IMR-90 (cell line): ENCODE results near the gene RAET1E. TPM values are rescaled to one million over a fixed set of nuclear protein-coding genes. Genes with fewer than 3 reads are reported as not detected.
"Not testable (repeated sequence)": the region's sequence is repeated elsewhere in the genome, so short reads cannot be mapped to it uniquely, and the experiment has no call there.

Source experiments
- ATAC-seq: fragments of 200-7000 bp; cut with Tn5 transposase; 2 replicates; pipeline ENCODE4 v1.9.1; 2020; ENCODE audit warnings: low read depth, mild to moderate bottlenecking, moderate library complexity
- BruUV-seq: library from RNA; stranded (reverse); fragments of 400-500 nt; replicated peaks from 2 replicates; lab custom pipeline; 2021; lab: Mats Ljungman, UMichigan
- CTCF ChIA-PET: fragments of 300-600 bp; formaldehyde crosslinking; extraction: SDS; loops from one replicate; lab custom pipeline; 2021; ENCODE audit warnings: antibody characterized with exemption; lab: Yijun Ruan, JAX
- POLR2A ChIA-PET: fragments of 300-600 bp; sonication (Branson Sonifier 250); formaldehyde crosslinking; loops from one replicate; lab custom pipeline; 2022; ENCODE audit warnings: antibody characterized with exemption; ENCODE audit not compliant: unreplicated experiment; lab: Charles Lee
- DNase-seq: peaks from one replicate; pipeline ENCODE4 v3.0.0; 2013
- H2AFZ ChIP-seq: replicated peaks from 2 replicates; pipeline ENCODE3; 2013; ENCODE audit warnings: low read length, mild to moderate bottlenecking; ENCODE audit not compliant: poor library complexity
- H2AK5ac ChIP-seq: 2 replicates; pipeline ENCODE4 v1.6.1; 2013; ENCODE audit warnings: low read depth, low read length, inconsistent platforms
- H2AK9ac ChIP-seq: replicated peaks from 2 replicates; pipeline ENCODE3; 2013; ENCODE audit warnings: mild to moderate bottlenecking, low read depth, low read length, moderate library complexity; ENCODE audit not compliant: poor library complexity
- H2BK120ac ChIP-seq: 2 replicates; pipeline ENCODE4 v1.6.1; 2013; ENCODE audit warnings: low read depth, low read length, inconsistent platforms
- H2BK15ac ChIP-seq: 3 replicates; pipeline ENCODE4 v1.6.1; 2013; ENCODE audit warnings: low read depth, low read length, inconsistent platforms
- H2BK20ac ChIP-seq: 2 replicates; pipeline ENCODE4 v1.6.1; 2013; ENCODE audit warnings: low read depth, mild to moderate bottlenecking, inconsistent platforms, low read length, moderate library complexity
- H2BK5ac ChIP-seq: 2 replicates; pipeline ENCODE4 v1.6.1; 2013; ENCODE audit warnings: mild to moderate bottlenecking, low read depth, low read length, inconsistent platforms; ENCODE audit not compliant: poor library complexity, severe bottlenecking
- H3K14ac ChIP-seq: replicated peaks from 2 replicates; pipeline ENCODE4 v1.6.1; 2013; ENCODE audit warnings: low read depth, low read length, inconsistent platforms
- H3K18ac ChIP-seq: 2 replicates; pipeline ENCODE4 v1.6.1; 2013; ENCODE audit warnings: low read depth, low read length, control low read depth
- H3K23ac ChIP-seq: 2 replicates; pipeline ENCODE4 v1.6.1; 2013; ENCODE audit warnings: low read depth, low read length, inconsistent platforms
- H3K27ac ChIP-seq: 2 replicates; pipeline ENCODE4 v1.5.1; 2013; ENCODE audit warnings: mild to moderate bottlenecking, control low read depth, low read length; ENCODE audit not compliant: insufficient read depth
- H3K27me3 ChIP-seq: 2 replicates; pipeline ENCODE4 v1.6.1; 2013; ENCODE audit warnings: low read length; ENCODE audit not compliant: control insufficient read depth, insufficient read depth
- H3K36me3 ChIP-seq: 2 replicates; pipeline ENCODE4 v1.6.1; 2013; ENCODE audit warnings: low read length, mixed read lengths; ENCODE audit not compliant: control insufficient read depth, insufficient read depth
- H3K4ac ChIP-seq: 2 replicates; pipeline ENCODE4 v1.6.1; 2013; ENCODE audit warnings: low read depth, low read length, inconsistent platforms
- H3K4me1 ChIP-seq: 2 replicates; pipeline ENCODE4 v1.6.1; 2013; ENCODE audit warnings: low read length, mixed read lengths; ENCODE audit not compliant: control insufficient read depth, insufficient read depth
- H3K4me2 ChIP-seq: 2 replicates; pipeline ENCODE4 v1.6.1; 2013; ENCODE audit warnings: low read depth, mild to moderate bottlenecking, control low read depth, low read length, moderate library complexity
- H3K4me3 ChIP-seq: 2 replicates; pipeline ENCODE4 v1.5.1; 2013; ENCODE audit warnings: low read depth, mild to moderate bottlenecking, control low read depth, low read length, moderate library complexity; ENCODE audit not compliant: insufficient read depth
- H3K56ac ChIP-seq: 2 replicates; pipeline ENCODE4 v1.6.1; 2013; ENCODE audit warnings: low read length, inconsistent platforms; ENCODE audit not compliant: insufficient read depth; ENCODE audit errors: extremely low read depth
- H3K79me1 ChIP-seq, 2 experiments: 2 replicates each; pipeline ENCODE4 v1.6.1; 2013; ENCODE audit warnings: low read length in 2 of 2, inconsistent platforms in 1 of 2, low read depth in 1 of 2
- H3K9ac ChIP-seq: 2 replicates; pipeline ENCODE4 v1.6.1; 2013; ENCODE audit warnings: low read depth, low read length, control low read depth
- H3K9me1 ChIP-seq: 2 replicates; pipeline ENCODE4 v1.6.1; 2013; ENCODE audit warnings: low read length, inconsistent platforms; ENCODE audit not compliant: insufficient read depth
- H3K9me3 ChIP-seq: 2 replicates; pipeline ENCODE4 v1.6.1; 2013; ENCODE audit warnings: low read length; ENCODE audit not compliant: control insufficient read depth, insufficient read depth
- H4K20me1 ChIP-seq: 2 replicates; pipeline ENCODE4 v1.6.1; 2013; ENCODE audit warnings: low read length, inconsistent platforms; ENCODE audit not compliant: insufficient read depth
- H4K5ac ChIP-seq: 2 replicates; pipeline ENCODE4 v1.6.1; 2013; ENCODE audit warnings: mild to moderate bottlenecking, low read depth, low read length, control low read depth
- H4K8ac ChIP-seq, 2 experiments: 2 replicates each; pipeline ENCODE4 v1.6.1; 2013; ENCODE audit warnings: low read depth in 2 of 2, low read length in 2 of 2, control low read depth in 1 of 2, inconsistent platforms in 1 of 2
- H4K91ac ChIP-seq: 2 replicates; pipeline ENCODE4 v1.6.1; 2013; ENCODE audit warnings: low read depth, low read length, inconsistent platforms; ENCODE audit not compliant: insufficient read depth
- WGBS, 2 experiments: methylation state at CpG; one replicate each; pipeline versions ENCODE4 v1.1.5 to v1.1.7; 2013; ENCODE audit warnings: missing lambda C conversion rate in 2 of 2; ENCODE audit not compliant: insufficient read length in 1 of 2; ENCODE audit errors: extremely low coverage in 2 of 2; 5-methylcytosine and 5-hydroxymethylcytosine counted together
- dilution Hi-C: fragments of 300-500 bp; cut with HindIII; formaldehyde crosslinking; loops from one replicate; pipeline ENCODE4 v1.14.3; 2018; ENCODE audit warnings: low sequenced_read_pairs; ENCODE audit not compliant: unreplicated experiment
- in situ Hi-C: fragments of 300-500 bp; cut with MboI; formaldehyde crosslinking; loops from 3 replicates; pipeline ENCODE4 v1.14.3; 2019; ENCODE audit warnings: low sequenced_read_pairs, inconsistent platforms, mixed read lengths
- intact Hi-C: fragments of 100-400 bp; cut with micrococcal nuclease; formaldehyde crosslinking; loops from 2 replicates; pipeline ENCODE4 v1.10.0; 2022
- polyA plus RNA-seq, 3 experiments: library from polyadenylated mRNA; depleted of rRNA; stranded (reverse); fragments of >200 nt; gene quantifications; 2 replicates each; pipeline ENCODE4 v1.2.3, GENCODE V29; 2012; ENCODE audit warnings: low replicate concordance in 1 of 3
- total RNA-seq: library from RNA; depleted of rRNA; stranded (reverse); fragments of >200 nt; gene quantifications from 2 replicates; pipeline ENCODE4 v1.2.3, GENCODE V29; 2012

RAET1E gene
- total and polyA plus RNA-seq, 2 of the 4 experiments (the other 2 are of a cell fraction), result not detected

DNA sequence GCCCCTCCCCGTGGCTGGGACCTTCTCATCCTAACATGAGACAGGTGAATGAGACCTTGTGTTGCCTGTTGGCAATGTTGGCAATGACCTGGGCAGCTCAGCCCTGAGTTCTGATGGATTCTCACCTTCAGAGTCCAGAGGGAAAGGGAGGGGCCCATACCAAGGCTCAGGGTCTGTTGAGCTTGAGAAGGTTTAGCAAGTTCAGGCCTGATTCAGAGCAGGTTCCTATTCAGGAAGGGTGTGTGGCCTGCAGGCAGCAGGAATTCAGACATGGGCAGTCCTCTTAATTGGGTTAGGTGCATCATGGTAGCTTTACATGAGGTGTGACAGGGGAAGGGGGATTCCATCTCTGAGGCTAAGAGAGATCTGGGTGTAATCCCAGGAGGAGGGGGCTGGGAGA, 49.6 kb upstream of the RAET1E start:
- H4K91ac ChIP-seq, CTCF ChIA-PET, H3K4me2 ChIP-seq, H3K56ac ChIP-seq, ATAC-seq, H3K79me1 ChIP-seq, H3K23ac ChIP-seq, intact Hi-C loops, H3K4me3 ChIP-seq, dilution Hi-C loops, H2BK120ac ChIP-seq, H2BK20ac ChIP-seq, H3K9me3 ChIP-seq, H4K20me1 ChIP-seq, H2AFZ ChIP-seq, H4K5ac ChIP-seq, H3K4me1 ChIP-seq, H3K14ac ChIP-seq, H4K8ac ChIP-seq, H3K9ac ChIP-seq, POLR2A ChIA-PET, DNase-seq, H3K9me1 ChIP-seq, H2AK5ac ChIP-seq, H3K18ac ChIP-seq, H3K36me3 ChIP-seq, H3K27ac ChIP-seq, H2BK15ac ChIP-seq, BruUV-seq, H3K4ac ChIP-seq, H2BK5ac ChIP-seq, H2AK9ac ChIP-seq: not testable (repeated sequence)
- peaks cover 21% of the 10 kb centered on the region for H3K27me3 ChIP-seq
- no CpG with 5 or more reads among the region's 1 CpG for WGBS, 2 experiments
- in situ Hi-C loops, result loop anchor here (25.0 kb wide), 1 partner anchor 390 kb away; no protein-coding TSS in a partner anchor

DNA sequence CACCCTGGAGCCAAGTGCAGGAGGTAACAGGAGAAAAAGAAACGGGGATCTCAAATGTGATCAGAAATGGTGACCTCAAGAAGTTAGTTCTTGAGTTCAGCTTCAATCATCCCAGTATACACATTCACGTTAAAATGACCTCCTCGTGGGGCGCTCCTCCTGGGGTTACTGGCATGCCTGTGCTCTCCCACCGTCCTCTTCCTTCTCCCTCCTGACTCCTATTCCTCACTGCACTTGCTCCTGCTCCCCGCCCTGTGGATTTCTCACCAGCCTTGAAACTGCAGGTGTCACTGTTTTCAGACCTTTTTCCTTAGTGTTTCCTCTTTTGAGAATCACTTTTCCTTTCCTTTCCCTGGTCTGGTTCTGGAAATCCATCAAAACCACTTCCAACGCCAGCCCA, 48.7 kb upstream of the RAET1E start:
- H3K4me3 ChIP-seq, H3K14ac ChIP-seq, H2BK20ac ChIP-seq, POLR2A ChIA-PET, H2BK5ac ChIP-seq, dilution Hi-C loops, H2AK5ac ChIP-seq, H2AK9ac ChIP-seq, H3K79me1 ChIP-seq, H4K91ac ChIP-seq, DNase-seq, H3K9me1 ChIP-seq, H3K36me3 ChIP-seq, intact Hi-C loops, CTCF ChIA-PET, H2BK120ac ChIP-seq, H3K18ac ChIP-seq, ATAC-seq, H3K56ac ChIP-seq, H3K23ac ChIP-seq, H3K4ac ChIP-seq, H3K27ac ChIP-seq, H4K20me1 ChIP-seq, BruUV-seq, H3K4me2 ChIP-seq, H2BK15ac ChIP-seq, H4K8ac ChIP-seq, H2AFZ ChIP-seq, H3K4me1 ChIP-seq, H3K9ac ChIP-seq, H3K9me3 ChIP-seq, H4K5ac ChIP-seq: not testable (repeated sequence)
- WGBS, 2 experiments, result 56% methylated on average over 5 of the region's 7 CpGs; no CpG with 5 or more reads in 1 of the 2 experiments
- H3K27me3 ChIP-seq, result peaks cover 13% of the 10 kb centered on the region
- in situ Hi-C loops, result loop anchor here (25.0 kb wide), 1 partner anchor 391 kb away; no protein-coding TSS in a partner anchor
